OCI-LY7 (cell line): Measurements from ENCODE around the gene TEDC1.

Experiments used
- CTCF ChIP-seq: fragments of 200-600 bp; sonication (generic); conservative IDR thresholded peaks from 2 replicates; pipeline ENCODE4 v1.5.1; 2014; ENCODE audit warnings: mild to moderate bottlenecking, antibody characterized with exemption, low read length, moderate library complexity, mixed read lengths
- EZH2phosphoT487 ChIP-seq: fragments of 200-600 bp; sonication (generic); IDR thresholded peaks from 2 replicates; pipeline ENCODE4 v1.6.1; 2018; ENCODE audit warnings: low read depth, borderline replicate concordance, mild to moderate bottlenecking, mixed run types, antibody characterized with exemption, low read length, moderate library complexity, mixed read lengths

- TF ChIP-seq CTCF, result peak; percentile 81
- TF ChIP-seq EZH2phosphoT487, result no peak
Measured at GRCh38 chr14:105448706-105449111, 42.3 kb upstream of the TEDC1 start.
